Nephron (organoid): ENCODE data around the gene CDKN2B-AS1.
A peak's percentile ranks its signal among the peaks of the same experiment; 100 is the strongest.

Experiments used
- H3K27ac Mint-ChIP-seq, 3 experiments: 2 replicates each; pipeline ENCODE4 v1.8.0; 2020; ENCODE audit warnings: mixed read lengths in 3 of 3, mild to moderate bottlenecking in 2 of 3, moderate library complexity in 1 of 3
- H3K27me3 Mint-ChIP-seq: 2 replicates; pipeline ENCODE4 v1.8.0; 2021; ENCODE audit warnings: low read depth, mild to moderate bottlenecking, moderate library complexity, mixed read lengths
- H3K36me3 Mint-ChIP-seq: 2 replicates; pipeline ENCODE4 v1.8.0; 2020; ENCODE audit warnings: low read depth, mixed read lengths
- H3K4me1 Mint-ChIP-seq: 2 replicates; pipeline ENCODE4 v1.8.0; 2020; ENCODE audit warnings: mixed read lengths
- H3K4me3 Mint-ChIP-seq, 3 experiments: 2 replicates each; pipeline ENCODE4 v1.8.0; 2020; ENCODE audit warnings: mild to moderate bottlenecking in 3 of 3, mixed read lengths in 3 of 3, moderate library complexity in 2 of 3
- H3K9me3 Mint-ChIP-seq: 2 replicates; pipeline ENCODE4 v1.8.0; 2020; ENCODE audit warnings: mixed read lengths
- CTCF ChIP-seq, 3 experiments: fragments of 200-600 bp; sonication (generic); IDR thresholded peaks; one replicate each; pipeline ENCODE4 v1.5.0; 2021; ENCODE audit warnings: antibody characterized with exemption in 3 of 3; ENCODE audit not compliant: unreplicated experiment in 3 of 3

Gene CDKN2B-AS1

GRCh38 chr9:22033012-22033630 is 38.5 kb downstream of the CDKN2B-AS1 start:
- Mint-ChIP-seq H3K27ac (no peak overlapping the region), H3K4me3 (no peak overlapping the region), H3K4me1 (no peaks in the 10 kb centered on the region), H3K9me3 (no peaks in the 10 kb centered on the region), H3K27me3 (peaks cover 6% of the 10 kb centered on the region), H3K36me3 (no peaks in the 10 kb centered on the region)
- TF ChIP-seq CTCF (IDR thresholded peaks at IDR 0.05; ENCODE audit: unreplicated experiment in 3 of 3), result no peak

GRCh38 chr9:22035591-22036011 is 41.0 kb downstream of the CDKN2B-AS1 start:
- no peaks in the 10 kb centered on the region for H3K9me3 Mint-ChIP-seq
- no peak for TF ChIP-seq CTCF (IDR thresholded peaks at IDR 0.05; ENCODE audit: unreplicated experiment in 3 of 3)
- H3K27me3 Mint-ChIP-seq, result peaks cover 9% of the 10 kb centered on the region
- H3K4me3 Mint-ChIP-seq, result no peak overlapping the region
- no peaks in the 10 kb centered on the region for H3K4me1 Mint-ChIP-seq
- H3K36me3 Mint-ChIP-seq, result no peaks in the 10 kb centered on the region
- H3K27ac Mint-ChIP-seq, result no peak overlapping the region

- Mint-ChIP-seq H3K4me3 (no peak overlapping the region), H3K4me1 (no peaks in the 10 kb centered on the region), H3K27me3 (peaks cover 9% of the 10 kb centered on the region), H3K36me3 (no peaks in the 10 kb centered on the region), H3K27ac (no peak overlapping the region), H3K9me3 (no peaks in the 10 kb centered on the region)
- no peak for TF ChIP-seq CTCF (IDR thresholded peaks at IDR 0.05; ENCODE audit: unreplicated experiment in 3 of 3)
These were observed 42.5 kb downstream of the CDKN2B-AS1 start for GRCh38 chr9:22036866-22037626.

- Mint-ChIP-seq H3K9me3 (no peaks in the 10 kb centered on the region), H3K36me3 (no peaks in the 10 kb centered on the region), H3K27ac (no peak overlapping the region), H3K27me3 (peaks cover 9% of the 10 kb centered on the region), H3K4me1 (no peaks in the 10 kb centered on the region), H3K4me3 (no peak overlapping the region)
- TF ChIP-seq CTCF (IDR thresholded peaks at IDR 0.05; ENCODE audit: unreplicated experiment in 3 of 3), result peak; percentile 40 to 58 (median 46)
These were observed 43.5 kb downstream of the CDKN2B-AS1 start for GRCh38 chr9:22037954-22038690.

GRCh38 chr9:22039258-22039657 is 44.7 kb downstream of the CDKN2B-AS1 start:
- peaks cover 9% of the 10 kb centered on the region for H3K27me3 Mint-ChIP-seq
- no peaks in the 10 kb centered on the region for H3K4me1 Mint-ChIP-seq
- H3K9me3 Mint-ChIP-seq, result no peaks in the 10 kb centered on the region
- H3K4me3 Mint-ChIP-seq, result no peak overlapping the region
- no peak overlapping the region for H3K27ac Mint-ChIP-seq
- no peaks in the 10 kb centered on the region for H3K36me3 Mint-ChIP-seq
- no peak for TF ChIP-seq CTCF (IDR thresholded peaks at IDR 0.05; ENCODE audit: unreplicated experiment in 3 of 3)
